ENCODE results near the gene AGGF1.
"Not testable (repeated sequence)": the region's sequence is repeated elsewhere in the genome, so short reads cannot be mapped to it uniquely, and the experiment has no call there.

AGGF1 gene, protein sequence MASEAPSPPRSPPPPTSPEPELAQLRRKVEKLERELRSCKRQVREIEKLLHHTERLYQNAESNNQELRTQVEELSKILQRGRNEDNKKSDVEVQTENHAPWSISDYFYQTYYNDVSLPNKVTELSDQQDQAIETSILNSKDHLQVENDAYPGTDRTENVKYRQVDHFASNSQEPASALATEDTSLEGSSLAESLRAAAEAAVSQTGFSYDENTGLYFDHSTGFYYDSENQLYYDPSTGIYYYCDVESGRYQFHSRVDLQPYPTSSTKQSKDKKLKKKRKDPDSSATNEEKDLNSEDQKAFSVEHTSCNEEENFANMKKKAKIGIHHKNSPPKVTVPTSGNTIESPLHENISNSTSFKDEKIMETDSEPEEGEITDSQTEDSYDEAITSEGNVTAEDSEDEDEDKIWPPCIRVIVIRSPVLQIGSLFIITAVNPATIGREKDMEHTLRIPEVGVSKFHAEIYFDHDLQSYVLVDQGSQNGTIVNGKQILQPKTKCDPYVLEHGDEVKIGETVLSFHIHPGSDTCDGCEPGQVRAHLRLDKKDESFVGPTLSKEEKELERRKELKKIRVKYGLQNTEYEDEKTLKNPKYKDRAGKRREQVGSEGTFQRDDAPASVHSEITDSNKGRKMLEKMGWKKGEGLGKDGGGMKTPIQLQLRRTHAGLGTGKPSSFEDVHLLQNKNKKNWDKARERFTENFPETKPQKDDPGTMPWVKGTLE

DNA sequence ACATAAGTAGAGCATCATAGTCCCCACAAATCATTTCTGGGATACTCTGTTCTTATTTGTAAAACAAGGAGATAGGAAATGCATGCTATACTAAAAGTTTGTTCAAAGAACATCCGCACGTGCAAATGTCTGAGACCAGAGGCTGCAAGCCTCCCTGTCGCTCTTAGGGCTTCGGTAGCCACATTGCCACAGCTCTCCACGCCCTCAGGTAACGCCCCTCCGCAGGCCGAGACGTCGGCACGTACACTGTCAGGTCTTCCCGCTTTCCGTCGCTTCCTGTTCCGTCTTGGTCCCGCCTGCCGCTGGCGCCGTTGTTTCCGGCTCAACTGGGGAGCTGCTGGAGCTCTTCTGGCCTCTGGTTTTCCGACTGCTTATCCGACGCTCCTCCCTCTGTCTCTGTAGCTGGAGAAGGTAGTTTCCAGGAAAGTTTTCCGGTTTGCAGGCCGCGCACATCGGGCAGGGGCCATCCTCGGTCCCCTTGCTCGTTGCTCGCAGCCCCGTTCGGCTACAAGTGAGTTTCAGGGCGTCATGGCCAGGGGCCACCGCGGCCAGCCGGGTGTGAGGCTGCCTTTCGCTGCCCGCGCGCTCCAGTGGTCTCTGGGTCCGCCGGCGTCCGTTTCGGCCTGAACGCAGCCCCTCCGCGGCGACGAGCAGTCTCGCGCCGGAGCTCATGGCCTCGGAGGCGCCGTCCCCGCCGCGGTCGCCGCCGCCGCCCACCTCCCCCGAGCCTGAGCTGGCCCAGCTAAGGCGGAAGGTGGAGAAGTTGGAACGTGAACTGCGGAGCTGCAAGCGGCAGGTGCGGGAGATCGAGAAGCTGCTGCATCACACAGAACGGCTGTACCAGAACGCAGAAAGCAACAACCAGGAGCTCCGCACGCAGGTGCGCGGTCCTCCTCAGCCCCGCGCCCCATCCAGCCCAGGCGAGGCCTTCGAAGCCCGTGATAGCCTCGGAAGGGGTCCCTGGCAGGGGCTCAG is at the start of gene AGGF1:
Gene AGGF1, plus strand, starts transcription at position 308 of the 975 bp plus-strand sequence. Its CDS starts 363 bp downstream, at position 671.
- peak within 1 kb of the TSS; percentile 57 for H3K27ac ChIP-seq (ENCODE audit: low read length)
- H3K27me3 ChIP-seq (ENCODE audit: control insufficient read depth, insufficient read depth, low read length), result peaks cover 6% of the 10 kb centered on the region
- peaks cover 4% of the 10 kb centered on the region for H3K4me1 ChIP-seq (ENCODE audit: control insufficient read depth, low read depth, low read length)
- peak within 1 kb of the TSS; percentile 79 for H3K9ac ChIP-seq (ENCODE audit: low read length)
- H3K9me3 ChIP-seq (ENCODE audit: control insufficient read depth, low read depth, low read length), result peaks cover 14% of the 10 kb centered on the region
- H3K4me3 ChIP-seq (ENCODE audit: low read length), result peak within 1 kb of the TSS; percentile 84
- peaks cover 5% of the 10 kb centered on the region for H3K36me3 ChIP-seq (ENCODE audit: control insufficient read depth, low read depth, low read length)

DNA sequence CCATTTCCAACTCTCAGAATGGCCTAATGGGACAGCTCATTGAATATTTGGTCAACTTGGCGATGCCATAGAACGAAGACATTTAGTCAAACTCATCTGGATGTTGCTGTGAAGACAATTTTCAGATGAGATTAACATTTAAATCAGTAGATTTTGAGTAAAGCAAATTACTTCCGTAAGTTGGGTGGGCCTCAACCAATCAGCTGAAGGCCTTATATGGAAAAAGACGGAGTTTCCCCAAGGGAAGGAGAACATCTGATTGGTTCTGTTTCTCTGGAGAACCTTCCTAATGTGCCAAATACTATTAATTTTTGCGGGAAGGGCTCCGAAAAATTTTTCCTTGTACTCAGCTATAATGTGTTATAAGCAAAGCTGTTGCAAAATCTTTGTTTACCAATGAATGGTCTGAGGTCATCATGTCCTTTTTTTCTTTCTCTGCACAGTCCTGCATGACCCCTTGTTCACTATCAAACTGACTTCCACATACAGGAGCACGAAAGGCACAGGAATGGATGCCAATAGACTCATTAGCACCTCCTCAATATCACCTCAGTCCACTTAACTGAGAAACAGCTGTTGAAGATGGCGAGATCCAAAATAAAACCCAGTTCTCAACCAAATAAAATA is 49.6 kb upstream of the AGGF1 start:
- Histone ChIP-seq H3K4me3 (ENCODE audit: low read length) (no peak overlapping the region), H3K36me3 (ENCODE audit: control insufficient read depth, low read depth, low read length) (no peaks in the 10 kb centered on the region), H3K27me3 (ENCODE audit: control insufficient read depth, insufficient read depth, low read length) (no peaks in the 10 kb centered on the region), H3K27ac (ENCODE audit: low read length) (no peak overlapping the region), H3K9me3 (ENCODE audit: control insufficient read depth, low read depth, low read length) (no peaks in the 10 kb centered on the region), H3K4me1 (ENCODE audit: control insufficient read depth, low read depth, low read length) (no peaks in the 10 kb centered on the region), H3K9ac (ENCODE audit: low read length) (no peak overlapping the region)

DNA sequence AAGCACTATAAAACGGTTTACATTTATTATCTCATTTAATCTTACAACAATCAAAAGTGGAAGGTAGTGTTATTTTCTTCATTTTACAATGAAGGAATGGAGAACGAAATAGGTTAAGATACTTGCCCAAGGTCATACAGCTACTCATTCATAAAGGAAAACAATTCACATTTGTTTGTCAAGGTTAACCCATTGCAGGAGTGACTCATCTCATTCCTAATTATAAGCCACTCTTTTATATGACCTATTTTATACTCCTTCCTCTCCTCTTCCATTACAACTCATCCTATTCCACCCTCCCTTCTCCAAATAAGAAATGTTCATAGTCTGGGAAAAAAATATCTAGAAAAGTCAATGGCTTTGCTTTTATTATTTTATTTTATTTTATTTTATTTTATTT is 47.8 kb upstream of the AGGF1 start:
- Histone ChIP-seq H3K4me3 (ENCODE audit: low read length) (no peak overlapping the region), H3K27me3 (ENCODE audit: control insufficient read depth, insufficient read depth, low read length) (no peaks in the 10 kb centered on the region), H3K36me3 (ENCODE audit: control insufficient read depth, low read depth, low read length) (no peaks in the 10 kb centered on the region), H3K9ac (ENCODE audit: low read length) (no peak overlapping the region), H3K9me3 (ENCODE audit: control insufficient read depth, low read depth, low read length) (no peaks in the 10 kb centered on the region), H3K4me1 (ENCODE audit: control insufficient read depth, low read depth, low read length) (no peaks in the 10 kb centered on the region), H3K27ac (ENCODE audit: low read length) (no peak overlapping the region)

DNA sequence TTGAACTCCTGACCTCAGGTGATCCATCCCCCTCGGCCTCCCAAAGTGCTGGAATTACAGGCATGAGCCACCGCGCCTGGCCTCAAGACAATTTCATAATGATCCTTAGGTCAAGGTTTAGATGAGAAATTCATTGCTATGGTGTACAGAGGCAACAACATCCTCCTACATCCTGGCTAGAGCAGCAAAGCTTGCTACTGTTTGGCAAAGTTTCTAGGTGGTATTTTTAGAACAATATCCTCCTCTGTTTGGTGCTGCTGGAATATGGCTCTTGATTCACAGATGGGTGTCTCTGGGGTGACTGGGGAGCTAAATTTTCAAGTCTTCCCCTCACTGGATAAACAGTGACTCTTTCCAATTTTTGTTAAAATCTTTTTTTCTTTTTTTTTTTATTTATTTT is 46.7 kb upstream of the AGGF1 start:
- H3K27me3 ChIP-seq (ENCODE audit: control insufficient read depth, insufficient read depth, low read length), result no peaks in the 10 kb centered on the region
- H3K36me3 ChIP-seq (ENCODE audit: control insufficient read depth, low read depth, low read length), result no peaks in the 10 kb centered on the region
- H3K27ac ChIP-seq (ENCODE audit: low read length), result no peak overlapping the region
- H3K4me1 ChIP-seq (ENCODE audit: control insufficient read depth, low read depth, low read length), result no peaks in the 10 kb centered on the region
- no peaks in the 10 kb centered on the region for H3K9me3 ChIP-seq (ENCODE audit: control insufficient read depth, low read depth, low read length)
- H3K9ac ChIP-seq (ENCODE audit: low read length), result no peak overlapping the region
- no peak overlapping the region for H3K4me3 ChIP-seq (ENCODE audit: low read length)

DNA sequence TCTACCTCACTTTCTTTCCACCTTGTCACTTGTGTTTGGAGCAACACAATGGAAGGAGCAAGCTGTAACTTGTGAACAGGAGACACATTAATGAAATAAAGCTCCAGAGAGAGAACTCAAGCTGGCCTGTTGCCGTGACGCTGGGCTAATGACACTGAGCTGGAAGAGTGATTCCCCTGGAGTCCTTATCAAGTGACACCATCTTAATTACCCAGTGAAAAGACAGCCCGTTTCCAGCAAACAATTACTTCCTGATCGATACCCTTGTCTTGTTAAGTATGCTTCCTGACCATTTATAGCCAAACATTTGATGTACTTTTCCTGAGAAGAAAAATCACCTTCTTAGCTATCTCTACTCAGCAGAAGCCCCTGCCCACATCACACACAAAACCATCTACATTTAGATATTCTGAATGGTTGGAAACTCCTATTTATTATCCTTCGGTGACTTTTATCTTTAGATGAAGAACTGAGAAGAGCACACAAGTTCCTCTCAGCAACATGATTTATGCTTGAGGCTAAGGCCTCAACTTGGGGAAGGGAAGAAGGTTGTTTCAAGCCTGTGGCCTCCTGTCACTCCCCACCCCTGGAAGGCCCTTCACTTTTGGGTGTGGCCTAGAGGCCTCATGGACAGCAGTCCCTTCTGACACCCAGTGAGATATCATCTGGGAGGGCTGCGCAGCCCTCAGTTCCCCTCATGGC is 43.2 kb upstream of the AGGF1 start:
- Histone ChIP-seq H3K4me3 (ENCODE audit: low read length) (no peak overlapping the region), H3K9ac (ENCODE audit: low read length) (no peak overlapping the region), H3K4me1 (ENCODE audit: control insufficient read depth, low read depth, low read length) (no peaks in the 10 kb centered on the region), H3K9me3 (ENCODE audit: control insufficient read depth, low read depth, low read length) (no peaks in the 10 kb centered on the region), H3K27me3 (ENCODE audit: control insufficient read depth, insufficient read depth, low read length) (no peaks in the 10 kb centered on the region), H3K36me3 (ENCODE audit: control insufficient read depth, low read depth, low read length) (no peaks in the 10 kb centered on the region), H3K27ac (ENCODE audit: low read length) (no peak overlapping the region)

DNA sequence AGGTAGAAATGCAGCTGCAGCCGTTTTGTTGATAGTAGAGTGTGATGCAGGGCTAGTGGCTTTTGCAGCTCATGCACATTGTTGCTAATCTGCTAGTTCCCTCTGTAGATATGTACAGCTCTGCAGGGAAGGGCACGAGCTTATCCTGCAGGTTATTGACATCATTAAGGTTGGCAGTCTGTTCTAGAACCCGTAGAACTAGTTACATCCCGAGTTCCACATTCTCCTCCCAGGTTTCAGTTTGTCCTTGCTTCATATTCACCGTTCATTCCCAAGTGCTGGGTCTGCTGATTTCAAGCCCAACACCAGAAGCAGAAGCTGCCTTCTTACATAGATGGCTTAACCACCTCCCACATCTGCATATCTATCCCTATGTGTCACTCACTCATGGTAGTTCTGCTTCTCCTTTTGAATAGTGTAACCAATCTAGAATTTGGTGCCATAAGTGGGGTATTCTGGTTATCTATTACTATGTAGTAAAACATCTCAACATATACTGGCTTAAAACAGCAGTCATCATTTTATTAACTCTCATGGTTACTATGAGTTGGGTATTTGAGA is 39.2 kb upstream of the AGGF1 start:
- no peak overlapping the region for H3K4me3 ChIP-seq (ENCODE audit: low read length)
- H3K27me3 ChIP-seq (ENCODE audit: control insufficient read depth, insufficient read depth, low read length), result no peaks in the 10 kb centered on the region
- no peaks in the 10 kb centered on the region for H3K36me3 ChIP-seq (ENCODE audit: control insufficient read depth, low read depth, low read length)
- H3K4me1 ChIP-seq (ENCODE audit: control insufficient read depth, low read depth, low read length), result no peaks in the 10 kb centered on the region
- no peak overlapping the region for H3K9ac ChIP-seq (ENCODE audit: low read length)
- no peaks in the 10 kb centered on the region for H3K9me3 ChIP-seq (ENCODE audit: control insufficient read depth, low read depth, low read length)
- no peak overlapping the region for H3K27ac ChIP-seq (ENCODE audit: low read length)

DNA sequence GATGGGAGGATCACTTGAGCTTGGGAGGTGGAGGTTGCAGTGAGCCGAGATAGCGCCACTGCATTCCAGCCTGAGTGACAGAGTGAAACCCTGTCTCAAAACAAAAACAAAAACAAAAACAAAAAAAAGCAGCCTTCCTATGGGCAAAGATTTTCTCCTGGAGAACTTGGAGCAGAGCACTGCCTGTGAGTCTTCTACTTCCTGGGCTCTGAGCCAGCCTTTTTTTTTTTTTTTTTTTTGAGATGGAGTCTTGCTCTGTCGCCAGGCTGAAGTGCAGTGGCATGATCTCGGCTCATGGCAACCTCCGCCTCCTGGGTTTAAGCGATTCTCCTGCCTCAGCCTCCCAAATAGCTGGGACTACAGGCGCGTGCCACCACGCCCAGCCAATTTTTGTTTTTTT is 36.8 kb upstream of the AGGF1 start:
- not testable (repeated sequence) for H3K36me3 ChIP-seq (ENCODE audit: control insufficient read depth, low read depth, low read length); H3K9ac ChIP-seq (ENCODE audit: low read length); H3K9me3 ChIP-seq (ENCODE audit: control insufficient read depth, low read depth, low read length); H3K4me3 ChIP-seq (ENCODE audit: low read length); H3K4me1 ChIP-seq (ENCODE audit: control insufficient read depth, low read depth, low read length); H3K27me3 ChIP-seq (ENCODE audit: control insufficient read depth, insufficient read depth, low read length); H3K27ac ChIP-seq (ENCODE audit: low read length)

DNA sequence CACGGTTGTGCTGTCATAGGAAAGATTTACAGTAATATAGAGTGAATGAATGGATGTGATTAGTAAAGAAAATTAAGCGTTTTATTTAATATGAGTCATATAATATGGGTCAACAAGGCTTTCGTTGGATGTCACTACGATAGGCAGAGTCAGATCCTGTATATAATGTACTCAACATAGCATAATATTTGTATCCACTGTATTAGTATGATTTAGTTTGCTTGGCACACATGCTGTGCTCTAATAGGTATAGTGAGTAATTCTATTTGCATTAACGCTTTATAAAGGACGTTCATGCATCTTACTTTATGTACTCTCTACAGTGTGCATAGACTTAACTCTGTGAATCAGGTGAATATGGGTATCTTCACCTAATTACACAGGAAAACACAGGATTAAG is 35.9 kb upstream of the AGGF1 start:
- H3K9ac ChIP-seq (ENCODE audit: low read length), result no peak overlapping the region
- H3K36me3 ChIP-seq (ENCODE audit: control insufficient read depth, low read depth, low read length), result no peaks in the 10 kb centered on the region
- no peaks in the 10 kb centered on the region for H3K27me3 ChIP-seq (ENCODE audit: control insufficient read depth, insufficient read depth, low read length)
- no peak overlapping the region for H3K27ac ChIP-seq (ENCODE audit: low read length)
- no peak overlapping the region for H3K4me3 ChIP-seq (ENCODE audit: low read length)
- no peaks in the 10 kb centered on the region for H3K4me1 ChIP-seq (ENCODE audit: control insufficient read depth, low read depth, low read length)
- no peaks in the 10 kb centered on the region for H3K9me3 ChIP-seq (ENCODE audit: control insufficient read depth, low read depth, low read length)

DNA sequence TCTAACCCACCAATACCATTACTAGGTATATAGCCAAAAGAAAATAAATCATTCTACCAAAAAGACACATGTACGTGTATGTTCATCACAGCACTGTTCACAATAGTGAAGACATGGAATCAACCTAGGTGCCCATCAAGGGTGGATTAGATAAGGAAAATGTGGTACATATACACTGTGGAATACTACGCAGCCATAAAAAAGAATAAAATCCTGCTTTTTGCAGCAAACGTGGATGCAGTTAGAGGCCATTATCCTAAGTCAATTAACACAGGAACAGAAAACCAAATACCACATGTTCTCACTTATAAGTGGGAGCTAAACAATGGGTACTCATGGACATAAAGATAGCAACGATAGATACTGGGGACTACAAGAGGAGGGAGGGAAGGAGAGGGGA is 32.0 kb upstream of the AGGF1 start:
- H3K9me3 ChIP-seq (ENCODE audit: control insufficient read depth, low read depth, low read length); H3K27ac ChIP-seq (ENCODE audit: low read length); H3K36me3 ChIP-seq (ENCODE audit: control insufficient read depth, low read depth, low read length); H3K27me3 ChIP-seq (ENCODE audit: control insufficient read depth, insufficient read depth, low read length); H3K9ac ChIP-seq (ENCODE audit: low read length); H3K4me1 ChIP-seq (ENCODE audit: control insufficient read depth, low read depth, low read length); H3K4me3 ChIP-seq (ENCODE audit: low read length): not testable (repeated sequence)

DNA sequence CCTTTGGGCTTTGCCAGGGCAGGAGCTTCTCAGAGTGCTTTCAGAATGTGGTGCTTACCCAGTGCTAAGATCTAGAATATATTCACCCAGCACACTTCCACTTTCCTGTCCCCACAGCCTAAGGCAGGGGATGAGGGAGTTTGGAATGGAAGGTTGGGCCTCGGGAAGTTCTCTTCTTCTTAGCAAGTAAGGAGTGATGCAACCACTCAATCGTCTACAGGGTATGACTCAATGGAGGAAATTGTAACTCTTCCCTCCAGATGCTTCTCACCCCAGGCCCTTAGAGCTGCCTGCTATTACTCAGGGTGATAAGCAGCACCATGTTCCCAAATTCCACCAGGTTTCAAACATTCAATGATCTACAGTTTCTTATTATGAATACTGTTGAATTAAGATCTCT is 30.8 kb upstream of the AGGF1 start:
- H3K9ac ChIP-seq (ENCODE audit: low read length), result no peak overlapping the region
- no peaks in the 10 kb centered on the region for H3K9me3 ChIP-seq (ENCODE audit: control insufficient read depth, low read depth, low read length)
- H3K27ac ChIP-seq (ENCODE audit: low read length), result no peak overlapping the region
- no peaks in the 10 kb centered on the region for H3K27me3 ChIP-seq (ENCODE audit: control insufficient read depth, insufficient read depth, low read length)
- H3K4me3 ChIP-seq (ENCODE audit: low read length), result no peak overlapping the region
- no peaks in the 10 kb centered on the region for H3K4me1 ChIP-seq (ENCODE audit: control insufficient read depth, low read depth, low read length)
- H3K36me3 ChIP-seq (ENCODE audit: control insufficient read depth, low read depth, low read length), result no peaks in the 10 kb centered on the region

All from iPS-18a (cell line).